Measurements from ENCODE around the gene ACVR2A. TPM values are rescaled to one million over a fixed set of nuclear protein-coding genes. Genes with fewer than 3 reads are reported as not detected.

ACVR2A gene
- total and polyA plus RNA-seq, 9 of the 15 experiments (the other 6 are each of a cell fraction or from before 2014, with no cell fraction given) = 1.2 to 3.9 (median 2.4) TPM

GRCh38 chr2:147827088-147827375 lies 17.8 kb upstream of the ACVR2A start (continued):
- TF ChIP-seq, protein P1, sequence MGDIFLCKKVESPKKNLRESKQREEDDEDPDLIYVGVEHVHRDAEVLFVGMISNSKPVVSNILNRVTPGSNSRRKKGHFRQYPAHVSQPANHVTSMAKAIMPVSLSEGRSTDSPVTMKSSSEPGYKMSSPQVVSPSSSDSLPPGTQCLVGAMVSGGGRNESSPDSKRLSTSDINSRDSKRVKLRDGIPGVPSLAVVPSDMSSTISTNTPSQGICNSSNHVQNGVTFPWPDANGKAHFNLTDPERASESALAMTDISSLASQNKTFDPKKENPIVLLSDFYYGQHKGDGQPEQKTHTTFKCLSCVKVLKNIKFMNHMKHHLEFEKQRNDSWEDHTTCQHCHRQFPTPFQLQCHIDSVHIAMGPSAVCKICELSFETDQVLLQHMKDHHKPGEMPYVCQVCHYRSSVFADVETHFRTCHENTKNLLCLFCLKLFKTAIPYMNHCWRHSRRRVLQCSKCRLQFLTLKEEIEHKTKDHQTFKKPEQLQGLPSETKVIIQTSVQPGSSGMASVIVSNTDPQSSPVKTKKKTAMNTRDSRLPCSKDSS (IDR thresholded peaks at IDR 0.05; ENCODE audit: low read depth, partially characterized antibody) = no peak
- TF ChIP-seq BRF1 (IDR thresholded peaks at IDR 0.05; ENCODE audit: borderline replicate concordance, extremely low read depth, insufficient read length) (no peak), TCF7 (IDR thresholded peaks at IDR 0.05; ENCODE audit: borderline replicate concordance) (no peak), ZFPM2 (CRISPR knock-in tag; IDR thresholded peaks at IDR 0.05) (no peak), BDP1 (IDR thresholded peaks at IDR 0.05; ENCODE audit: insufficient read depth, insufficient read length) (no peak), ZNF445 (CRISPR knock-in tag; IDR thresholded peaks at IDR 0.05; ENCODE audit: low read depth) (no peak)
- TF ChIP-seq, protein P2, sequence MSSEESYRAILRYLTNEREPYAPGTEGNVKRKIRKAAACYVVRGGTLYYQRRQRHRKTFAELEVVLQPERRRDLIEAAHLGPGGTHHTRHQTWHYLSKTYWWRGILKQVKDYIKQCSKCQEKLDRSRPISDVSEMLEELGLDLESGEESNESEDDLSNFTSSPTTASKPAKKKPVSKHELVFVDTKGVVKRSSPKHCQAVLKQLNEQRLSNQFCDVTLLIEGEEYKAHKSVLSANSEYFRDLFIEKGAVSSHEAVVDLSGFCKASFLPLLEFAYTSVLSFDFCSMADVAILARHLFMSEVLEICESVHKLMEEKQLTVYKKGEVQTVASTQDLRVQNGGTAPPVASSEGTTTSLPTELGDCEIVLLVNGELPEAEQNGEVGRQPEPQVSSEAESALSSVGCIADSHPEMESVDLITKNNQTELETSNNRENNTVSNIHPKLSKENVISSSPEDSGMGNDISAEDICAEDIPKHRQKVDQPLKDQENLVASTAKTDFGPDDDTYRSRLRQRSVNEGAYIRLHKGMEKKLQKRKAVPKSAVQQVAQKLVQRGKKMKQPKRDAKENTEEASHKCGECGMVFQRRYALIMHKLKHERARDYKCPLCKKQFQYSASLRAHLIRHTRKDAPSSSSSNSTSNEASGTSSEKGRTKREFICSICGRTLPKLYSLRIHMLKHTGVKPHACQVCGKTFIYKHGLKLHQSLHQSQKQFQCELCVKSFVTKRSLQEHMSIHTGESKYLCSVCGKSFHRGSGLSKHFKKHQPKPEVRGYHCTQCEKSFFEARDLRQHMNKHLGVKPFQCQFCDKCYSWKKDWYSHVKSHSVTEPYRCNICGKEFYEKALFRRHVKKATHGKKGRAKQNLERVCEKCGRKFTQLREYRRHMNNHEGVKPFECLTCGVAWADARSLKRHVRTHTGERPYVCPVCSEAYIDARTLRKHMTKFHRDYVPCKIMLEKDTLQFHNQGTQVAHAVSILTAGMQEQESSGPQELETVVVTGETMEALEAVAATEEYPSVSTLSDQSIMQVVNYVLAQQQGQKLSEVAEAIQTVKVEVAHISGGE (CRISPR knock-in tag; IDR thresholded peaks at IDR 0.05) = no peak
